Brain microvascular endothelial cell (primary cell): ENCODE results near the gene MAP3K3.

Source experiments
- DNase-seq: peaks from one replicate; pipeline ENCODE4 v3.0.0-alpha.2; 2020
- H3K27ac ChIP-seq: fragments of 250-450 bp; sonication (Bioruptor Pico); 2 replicates; pipeline ENCODE4 v1.5.1; 2020; ENCODE audit warnings: mild to moderate bottlenecking, moderate library complexity
- H3K27me3 ChIP-seq: fragments of 250-450 bp; sonication (Bioruptor Pico); replicated peaks from 2 replicates; pipeline ENCODE4 v1.5.1; 2020; ENCODE audit warnings: mild to moderate bottlenecking
- H3K36me3 ChIP-seq: fragments of 250-450 bp; sonication (Bioruptor Pico); replicated peaks from 2 replicates; pipeline ENCODE4 v1.5.1; 2020; ENCODE audit warnings: mild to moderate bottlenecking
- H3K4me3 ChIP-seq: 2 replicates; pipeline ENCODE4 v1.5.1; 2011; ENCODE audit warnings: low read depth, mild to moderate bottlenecking, control low read depth, low read length, moderate library complexity
- in situ Hi-C: cut with HindIII; loops from 2 replicates; pipeline ENCODE4 v1.10.0; 2017; ENCODE audit warnings: low sequenced_read_pairs, low pct_ligation_motif_present
- TF ChIP-seq, protein P1 (sequence below): IDR thresholded peaks from 2 replicates; pipeline ENCODE4 v1.5.1; 2011; ENCODE audit warnings: low read depth, mild to moderate bottlenecking, moderate library complexity, low read length, control low read depth, inconsistent platforms; ENCODE audit errors: missing control alignments

MAP3K3 gene

DNA sequence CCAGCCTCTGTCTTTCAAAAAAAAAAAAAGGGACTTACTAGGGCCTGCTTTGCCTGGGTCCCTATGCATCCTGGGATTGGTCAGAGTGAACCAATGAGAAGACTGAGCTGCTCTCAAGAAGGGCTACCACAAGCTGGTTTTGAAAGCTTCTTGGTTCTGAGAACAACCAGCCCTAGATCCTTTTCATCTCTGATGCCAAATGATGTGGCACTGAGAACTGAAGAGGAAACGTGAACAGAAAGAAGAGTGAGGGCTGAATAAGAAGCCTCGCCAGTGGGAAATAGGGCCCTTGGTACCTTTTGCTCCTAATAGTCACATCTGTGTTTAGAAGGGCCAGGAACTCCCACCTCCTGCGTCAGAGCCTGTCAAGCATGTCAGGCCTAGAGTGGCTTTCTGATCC lies 10.9 kb upstream of the MAP3K3 start:
- TF ChIP-seq, protein P1, sequence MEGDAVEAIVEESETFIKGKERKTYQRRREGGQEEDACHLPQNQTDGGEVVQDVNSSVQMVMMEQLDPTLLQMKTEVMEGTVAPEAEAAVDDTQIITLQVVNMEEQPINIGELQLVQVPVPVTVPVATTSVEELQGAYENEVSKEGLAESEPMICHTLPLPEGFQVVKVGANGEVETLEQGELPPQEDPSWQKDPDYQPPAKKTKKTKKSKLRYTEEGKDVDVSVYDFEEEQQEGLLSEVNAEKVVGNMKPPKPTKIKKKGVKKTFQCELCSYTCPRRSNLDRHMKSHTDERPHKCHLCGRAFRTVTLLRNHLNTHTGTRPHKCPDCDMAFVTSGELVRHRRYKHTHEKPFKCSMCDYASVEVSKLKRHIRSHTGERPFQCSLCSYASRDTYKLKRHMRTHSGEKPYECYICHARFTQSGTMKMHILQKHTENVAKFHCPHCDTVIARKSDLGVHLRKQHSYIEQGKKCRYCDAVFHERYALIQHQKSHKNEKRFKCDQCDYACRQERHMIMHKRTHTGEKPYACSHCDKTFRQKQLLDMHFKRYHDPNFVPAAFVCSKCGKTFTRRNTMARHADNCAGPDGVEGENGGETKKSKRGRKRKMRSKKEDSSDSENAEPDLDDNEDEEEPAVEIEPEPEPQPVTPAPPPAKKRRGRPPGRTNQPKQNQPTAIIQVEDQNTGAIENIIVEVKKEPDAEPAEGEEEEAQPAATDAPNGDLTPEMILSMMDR: no peak
- Histone ChIP-seq H3K36me3 (peaks cover 19% of the 10 kb centered on the region), H3K27ac (no peak overlapping the region), H3K27me3 (no peaks in the 10 kb centered on the region), H3K4me3 (no peak overlapping the region)
- in situ Hi-C loops: no loop called here
- DNase-seq: no peak

DNA sequence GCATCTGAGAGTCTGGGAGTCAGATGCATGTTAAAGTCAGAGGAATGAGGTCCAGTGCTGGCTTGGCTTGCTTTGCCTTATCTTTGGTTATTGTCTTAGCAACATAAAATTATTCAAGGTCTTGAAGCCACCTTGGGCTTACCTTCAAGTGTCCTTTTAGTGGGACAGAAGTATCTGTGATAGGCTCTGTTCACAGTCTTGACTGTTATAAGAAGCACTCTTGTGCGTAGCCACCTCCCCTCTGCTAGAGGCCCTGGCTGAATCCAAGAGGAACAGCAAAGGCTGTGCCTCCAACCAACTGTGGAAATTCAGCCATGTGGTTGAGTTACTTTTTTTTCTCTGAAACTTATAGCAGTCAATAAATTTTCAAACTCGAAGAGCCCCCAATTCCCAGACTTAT lies 8.6 kb upstream of the MAP3K3 start:
- in situ Hi-C loops: no loop called here
- TF ChIP-seq, protein P1: no peak
- Histone ChIP-seq H3K36me3 (no peaks in the 10 kb centered on the region), H3K27me3 (no peaks in the 10 kb centered on the region), H3K27ac (no peak overlapping the region), H3K4me3 (no peak overlapping the region)
- DNase-seq: no peak

DNA sequence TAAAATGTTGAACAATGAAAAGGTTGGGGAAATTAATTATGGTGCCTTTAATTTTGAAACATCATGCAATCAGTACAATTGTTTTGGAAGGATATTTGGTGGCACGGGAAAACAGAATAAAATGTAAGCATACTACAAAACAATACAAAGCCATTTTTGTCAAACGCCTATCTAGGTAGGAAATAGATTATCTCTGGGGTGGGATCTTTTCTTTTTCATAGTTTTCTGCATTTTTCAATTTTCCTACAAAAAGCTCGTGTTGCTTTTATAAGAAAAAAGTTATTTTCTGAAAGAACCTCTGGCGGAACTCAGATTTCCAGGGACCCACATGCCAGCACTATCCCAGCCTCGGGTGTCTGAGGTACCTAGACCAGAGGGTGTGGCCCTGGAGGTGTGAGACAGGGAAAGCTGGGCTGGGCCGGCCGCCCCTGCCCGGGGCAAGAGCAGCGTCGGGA lies 961 bp upstream of the MAP3K3 start:
- no peak for DNase-seq
- peak overlapping the region; percentile 7 for H3K27ac ChIP-seq
- in situ Hi-C loops: no loop called here
- no peaks in the 10 kb centered on the region for H3K27me3 ChIP-seq
- no peaks in the 10 kb centered on the region for H3K36me3 ChIP-seq
- TF ChIP-seq, protein P1: no peak
- H3K4me3 ChIP-seq: peak overlapping the region; percentile 72

DNA sequence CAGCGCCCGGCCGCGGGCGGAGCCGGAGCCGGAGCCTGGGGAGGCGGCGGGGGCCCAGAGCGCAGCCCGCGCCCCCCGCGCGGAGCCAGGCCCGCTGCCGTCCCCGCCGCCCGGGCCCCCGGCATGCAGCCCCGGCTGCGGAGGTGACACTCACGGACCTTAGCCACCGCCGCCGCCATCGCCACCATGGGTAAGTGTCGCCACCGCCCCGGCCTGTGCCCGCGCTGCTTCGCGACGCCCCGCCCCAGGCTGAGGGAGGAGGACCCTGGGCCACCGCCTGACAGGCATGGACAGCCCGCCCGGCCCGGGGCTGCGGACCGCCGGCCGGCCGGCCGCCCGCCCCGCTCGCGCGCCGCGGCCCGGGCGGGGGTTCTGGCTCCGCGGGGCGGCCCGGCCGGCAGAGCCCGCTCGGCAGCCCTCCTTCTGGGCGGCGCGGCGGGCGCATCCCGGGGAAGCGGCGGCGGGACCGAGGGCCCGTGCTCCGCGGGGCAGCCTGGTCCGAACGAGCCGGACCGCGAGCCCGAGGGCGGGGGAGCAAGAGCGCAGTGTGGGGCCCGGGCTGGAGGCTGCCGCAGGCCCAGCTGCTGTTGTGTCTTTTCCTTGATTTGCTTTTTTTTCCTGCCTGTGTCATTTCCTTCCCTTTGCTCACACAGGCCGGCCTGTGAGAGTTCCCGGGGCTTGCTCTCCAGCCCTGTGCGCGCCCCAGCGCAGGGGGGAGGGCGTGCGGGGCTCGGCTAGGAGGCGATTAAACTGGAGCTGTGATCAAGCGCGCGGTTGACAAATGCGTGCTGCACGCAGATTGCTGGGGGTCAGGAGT lies 565 bp downstream of the MAP3K3 start:
- H3K27me3 ChIP-seq: no peaks in the 10 kb centered on the region
- peak; percentile 45 for DNase-seq
- TF ChIP-seq, protein P1: no peak
- H3K27ac ChIP-seq: peak overlapping the region; percentile 44
- peak overlapping the region; percentile 72 for H3K4me3 ChIP-seq
- H3K36me3 ChIP-seq: no peaks in the 10 kb centered on the region
- in situ Hi-C loops: no loop called here

DNA sequence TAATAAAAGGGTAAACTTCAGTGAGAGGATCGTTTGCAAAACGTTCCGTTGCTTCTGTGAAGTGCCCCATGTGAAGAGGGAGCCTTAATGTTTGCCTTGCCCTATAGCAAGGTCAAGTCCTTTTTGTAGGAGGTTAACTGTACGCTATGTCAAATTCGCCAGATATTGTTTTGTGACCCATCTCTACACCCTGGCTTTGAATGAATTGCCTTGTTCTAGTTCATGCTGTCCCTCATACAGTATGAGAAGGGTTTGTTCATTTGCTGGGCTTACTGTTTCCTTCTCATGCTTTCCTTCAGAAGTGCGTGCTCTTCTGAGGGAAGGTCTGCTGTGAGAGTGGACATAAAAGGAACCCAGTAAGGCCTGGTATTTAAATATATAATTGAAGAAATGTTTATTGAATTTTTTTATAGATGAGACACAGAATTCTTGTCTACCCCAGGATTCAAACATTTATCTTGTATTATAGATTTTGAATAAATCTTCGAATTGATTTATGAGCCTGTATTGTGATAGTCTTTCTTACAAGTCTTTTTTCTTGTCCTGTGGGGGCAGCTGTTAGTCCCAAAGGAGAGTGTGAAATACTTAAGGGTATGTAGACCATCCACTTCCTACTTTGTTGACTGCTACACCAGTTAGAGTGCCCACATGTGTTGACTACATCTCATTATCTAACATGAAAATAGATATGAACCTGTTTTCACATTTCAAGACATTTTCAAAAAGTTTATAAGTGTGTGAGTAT lies 1.7 kb downstream of the MAP3K3 start:
- no peak overlapping the region for H3K27ac ChIP-seq
- peak overlapping the region; percentile 72 for H3K4me3 ChIP-seq
- in situ Hi-C loops: no loop called here
- no peak for DNase-seq
- TF ChIP-seq, protein P1: no peak
- no peaks in the 10 kb centered on the region for H3K36me3 ChIP-seq
- no peaks in the 10 kb centered on the region for H3K27me3 ChIP-seq
